Measurements from ENCODE around the gene GABRR2. TPM values are rescaled to one million over a fixed set of nuclear protein-coding genes. Genes with fewer than 3 reads are reported as not detected.

The GABRR2 gene
- polyA plus RNA-seq, 1 donor from 2014 or later = 0.31 TPM

- H2AFZ ChIP-seq (ENCODE audit: low read depth, low read length) = no peak overlapping the region
- no peaks in the 10 kb centered on the region for H3F3A ChIP-seq (ENCODE audit: insufficient read depth, low read length, poor library complexity, severe bottlenecking)
- H3K4me2 ChIP-seq (ENCODE audit: low read length) = no peak overlapping the region
- H3K9me3 ChIP-seq (ENCODE audit: low read length) = no peaks in the 10 kb centered on the region
- TF ChIP-seq CTCF (IDR thresholded peaks at IDR 0.05; ENCODE audit: poor library complexity, severe bottlenecking) (no peak), RAD21 (conservative IDR thresholded peaks at IDR 0.05) (no peak), SMC3 (conservative IDR thresholded peaks at IDR 0.05; ENCODE audit: poor library complexity) (no peak), TAF1 (IDR thresholded peaks at IDR 0.05; ENCODE audit: low read depth) (no peak), POLR2AphosphoS5 (IDR thresholded peaks at IDR 0.05) (no peak), REST (IDR thresholded peaks at IDR 0.05; ENCODE audit: borderline replicate concordance) (no peak), EP300 (conservative IDR thresholded peaks at IDR 0.05; ENCODE audit: poor library complexity, severe bottlenecking) (no peak)
- no peaks in the 10 kb centered on the region for H4K20me1 ChIP-seq (ENCODE audit: insufficient read depth)
- no peaks in the 10 kb centered on the region for H3K27me3 ChIP-seq (ENCODE audit: insufficient read depth, low read depth, low read length)
- H3K36me3 ChIP-seq (ENCODE audit: insufficient read depth, low read length) = no peaks in the 10 kb centered on the region
- H3K9me2 ChIP-seq (ENCODE audit: insufficient read depth, low read length) = no peaks in the 10 kb centered on the region
- H3K27ac ChIP-seq (ENCODE audit: low read length) = no peak overlapping the region
- H3K4me3 ChIP-seq (ENCODE audit: low read length) = no peak overlapping the region
- no peaks in the 10 kb centered on the region for H3K79me2 ChIP-seq (replicated peaks; ENCODE audit: insufficient read depth, low read length)
- no peak overlapping the region for H3K9ac ChIP-seq (ENCODE audit: low read length)
These were observed 5.0 kb upstream of the GABRR2 start for GRCh38 chr6:89320012-89320559.

GRCh38 chr6:89317067-89317466, 2.0 kb upstream of the GABRR2 start:
- H3K4me3 ChIP-seq (ENCODE audit: low read length) = no peak overlapping the region
- H3K9ac ChIP-seq (ENCODE audit: low read length) = no peak overlapping the region
- no peaks in the 10 kb centered on the region for H3F3A ChIP-seq (ENCODE audit: insufficient read depth, low read length, poor library complexity, severe bottlenecking)
- no peak for TF ChIP-seq EP300 (conservative IDR thresholded peaks at IDR 0.05; ENCODE audit: poor library complexity, severe bottlenecking)
- no peak for TF ChIP-seq REST (IDR thresholded peaks at IDR 0.05; ENCODE audit: borderline replicate concordance)
- TF ChIP-seq EZH2 (IDR thresholded peaks at IDR 0.05; ENCODE audit: borderline replicate concordance, insufficient read depth, low read length, poor library complexity, severe bottlenecking) = no peak
- TF ChIP-seq MXI1 (conservative IDR thresholded peaks at IDR 0.05; ENCODE audit: poor library complexity, severe bottlenecking) = no peak
- no peak for TF ChIP-seq RAD21 (conservative IDR thresholded peaks at IDR 0.05)
- no peak for TF ChIP-seq TAF1 (IDR thresholded peaks at IDR 0.05; ENCODE audit: low read depth)
- TF ChIP-seq CTCF (IDR thresholded peaks at IDR 0.05; ENCODE audit: poor library complexity, severe bottlenecking) = no peak
- TF ChIP-seq POLR2AphosphoS5 (IDR thresholded peaks at IDR 0.05) = no peak
- no peak for TF ChIP-seq SMC3 (conservative IDR thresholded peaks at IDR 0.05; ENCODE audit: poor library complexity)
- H2AFZ ChIP-seq (ENCODE audit: low read depth, low read length) = no peak overlapping the region
- no peaks in the 10 kb centered on the region for H3K9me3 ChIP-seq (ENCODE audit: low read length)
- H3K36me3 ChIP-seq (ENCODE audit: insufficient read depth, low read length) = no peaks in the 10 kb centered on the region
- no peaks in the 10 kb centered on the region for H3K27me3 ChIP-seq (ENCODE audit: insufficient read depth, low read depth, low read length)
- no peaks in the 10 kb centered on the region for H3K9me2 ChIP-seq (ENCODE audit: insufficient read depth, low read length)
- no peak overlapping the region for H3K27ac ChIP-seq (ENCODE audit: low read length)
- no peak overlapping the region for H3K4me2 ChIP-seq (ENCODE audit: low read length)
- H4K20me1 ChIP-seq (ENCODE audit: insufficient read depth) = no peaks in the 10 kb centered on the region
- no peaks in the 10 kb centered on the region for H3K79me2 ChIP-seq (replicated peaks; ENCODE audit: insufficient read depth, low read length)
